Limb (tissue), 2 donors: ENCODE results near the gene F8A3.
"Not testable (repeated sequence)": the region's sequence is repeated elsewhere in the genome, so short reads cannot be mapped to it uniquely, and the experiment has no call there.

Experiments used
- DNase-seq, 2 donors: peaks; one replicate each; pipeline ENCODE4 v3.0.0-alpha.2; 2016; ENCODE audit errors: extremely low spot score in 2 of 2

The F8A3 gene

GRCh38 chrX:155458471-155458870 is at the start of gene F8A3:
Gene F8A3, minus strand, starts transcription at chrX:155458620. Its CDS starts 20 bp downstream, at chrX:155458600.
- not testable (repeated sequence) for DNase-seq

GRCh38 chrX:155505296-155505695 is 46.9 kb upstream of the F8A3 start:
- DNase-seq: no peak

- not testable (repeated sequence) for DNase-seq
Measured at GRCh38 chrX:155495134-155495533, 36.7 kb upstream of the F8A3 start.

GRCh38 chrX:155491421-155491820 is 33.0 kb upstream of the F8A3 start:
- not testable (repeated sequence) for DNase-seq

- not testable (repeated sequence) for DNase-seq
Measured at GRCh38 chrX:155477136-155477535, 18.7 kb upstream of the F8A3 start.

GRCh38 chrX:155466269-155466938 is 8.0 kb upstream of the F8A3 start:
- not testable (repeated sequence) for DNase-seq

GRCh38 chrX:155460501-155460900 is 2.1 kb upstream of the F8A3 start:
- DNase-seq: not testable (repeated sequence)

GRCh38 chrX:155457761-155458447 is 516 bp downstream of the F8A3 start:
- not testable (repeated sequence) for DNase-seq

- DNase-seq: no peak
Measured at GRCh38 chrX:155441097-155441496, 17.3 kb downstream of the F8A3 start.

GRCh38 chrX:155435744-155436112 is 22.7 kb downstream of the F8A3 start:
- DNase-seq: no peak

- no peak for DNase-seq
Measured at GRCh38 chrX:155434906-155435743, 23.3 kb downstream of the F8A3 start.

GRCh38 chrX:155417769-155418168 is 40.7 kb downstream of the F8A3 start:
- no peak for DNase-seq
